Effector memory CD8-positive, alpha-beta T cell (primary cell): ENCODE measurements around the gene MYL7.

Source experiments
- ATAC-seq: fragments of 150-1000 bp; cut with Tn5 transposase; replicated peaks from 2 replicates; pipeline ENCODE4 v1.10.0; 2021; ENCODE audit warnings: mild to moderate bottlenecking, moderate library complexity
- DNase-seq, 3 experiments: peaks; one replicate each; pipeline ENCODE4 v3.0.0; 2021
- H3K27ac Mint-ChIP-seq, 2 donors: one replicate each; pipeline ENCODE4 v1.8.0; 2022; ENCODE audit warnings: mild to moderate bottlenecking in 2 of 2, mixed read lengths in 2 of 2, moderate library complexity in 2 of 2
- H3K27me3 Mint-ChIP-seq, 2 donors: one replicate each; pipeline ENCODE4 v1.8.0; 2022; ENCODE audit warnings: mixed read lengths in 2 of 2
- H3K36me3 Mint-ChIP-seq: one replicate; pipeline ENCODE4 v1.8.0; 2022; ENCODE audit warnings: mild to moderate bottlenecking, moderate library complexity, mixed read lengths; ENCODE audit not compliant: insufficient read depth
- H3K4me1 Mint-ChIP-seq, 2 donors: one replicate each; pipeline ENCODE4 v1.8.0; 2022; ENCODE audit warnings: low read depth in 2 of 2, mixed read lengths in 2 of 2
- H3K4me3 Mint-ChIP-seq, 2 donors: one replicate each; pipeline ENCODE4 v1.8.0; 2022; ENCODE audit warnings: mild to moderate bottlenecking in 2 of 2, mixed read lengths in 2 of 2, moderate library complexity in 2 of 2
- H3K9me3 Mint-ChIP-seq, 2 donors: one replicate each; pipeline ENCODE4 v1.8.0; 2022; ENCODE audit warnings: mixed read lengths in 2 of 2

Gene MYL7

DNA sequence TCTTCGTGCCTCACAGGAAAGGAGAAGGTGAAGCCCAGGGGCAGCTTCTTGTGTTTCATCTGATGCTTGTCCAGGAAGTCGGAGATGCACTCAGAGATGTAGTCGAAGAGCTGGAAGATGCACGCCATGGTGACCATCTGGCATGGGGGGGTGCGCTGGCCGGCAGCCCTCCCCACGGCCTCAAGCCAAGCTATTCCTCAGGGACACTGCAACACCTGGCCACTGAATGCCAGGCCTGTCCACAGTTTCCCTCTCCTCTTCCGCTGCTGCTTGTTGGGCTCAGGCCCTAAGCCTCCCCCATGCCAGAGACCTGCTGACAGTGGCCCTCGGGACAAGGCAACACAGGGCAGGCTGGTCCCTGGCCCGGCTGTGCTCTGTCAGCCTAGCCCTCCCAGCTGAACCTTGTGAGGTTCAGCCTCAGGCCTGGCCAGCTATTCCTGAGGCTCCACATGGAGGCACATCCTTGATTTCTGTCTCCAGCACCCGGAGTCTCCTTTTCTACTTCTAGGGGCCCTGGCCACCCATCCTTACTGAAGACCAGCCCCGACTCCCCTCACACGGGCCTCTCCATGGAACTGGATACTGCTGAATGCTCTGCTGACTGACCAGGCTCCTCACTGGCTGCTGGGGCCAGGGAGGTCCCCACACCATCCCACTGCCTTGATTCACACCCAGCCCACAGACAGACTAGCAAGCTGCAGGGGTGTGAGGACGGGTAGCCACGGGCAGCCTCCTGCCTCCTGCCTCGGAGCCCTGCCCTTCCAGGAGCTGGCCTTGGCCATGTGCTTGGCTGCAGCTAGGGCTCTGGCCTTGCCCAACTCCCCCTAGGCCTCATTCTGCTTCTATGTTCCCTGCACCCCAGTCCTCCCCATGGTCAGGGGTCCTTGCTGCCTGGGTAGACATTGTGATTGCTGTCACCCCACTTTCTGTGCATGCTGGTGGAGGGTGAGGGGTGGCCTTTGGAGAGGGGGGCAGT, 10.1 kb upstream of the MYL7 start:
- DNase-seq (no peak), ATAC-seq (no peak)
- no peaks in the 10 kb centered on the region for H3K36me3 Mint-ChIP-seq
- H3K4me3 Mint-ChIP-seq = no peak overlapping the region
- no peaks in the 10 kb centered on the region for H3K9me3 Mint-ChIP-seq
- peaks cover 0 to 5% of the 10 kb centered on the region in 2 donors for H3K27me3 Mint-ChIP-seq
- no peak overlapping the region for H3K27ac Mint-ChIP-seq
- peaks cover 0 to 4% of the 10 kb centered on the region in 2 donors for H3K4me1 Mint-ChIP-seq

DNA sequence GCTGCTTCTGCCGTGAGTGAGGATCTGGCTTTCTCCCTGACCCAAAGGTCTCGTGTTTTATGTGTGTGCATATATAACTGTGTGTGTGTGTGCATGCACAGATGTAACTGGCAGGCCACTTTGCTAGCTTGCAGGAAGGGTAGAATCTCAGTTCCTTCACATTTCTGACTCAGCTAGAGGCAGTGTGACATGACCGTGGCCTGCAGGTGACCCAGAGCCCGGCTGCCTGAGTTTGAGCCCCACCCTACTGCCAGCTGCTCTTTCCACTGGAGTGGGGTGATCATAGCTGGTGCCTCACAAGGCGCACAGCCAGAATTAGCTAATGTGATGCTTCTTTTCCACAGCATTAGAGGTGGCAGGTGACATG, 9.3 kb upstream of the MYL7 start:
- Mint-ChIP-seq H3K9me3 (no peaks in the 10 kb centered on the region), H3K4me1 (peaks cover 0 to 5% of the 10 kb centered on the region in 2 donors), H3K36me3 (no peaks in the 10 kb centered on the region), H3K4me3 (no peak overlapping the region), H3K27me3 (peaks cover under 1 to 5% of the 10 kb centered on the region in 2 donors), H3K27ac (no peak overlapping the region)
- DNase-seq = no peak
- ATAC-seq = no peak

DNA sequence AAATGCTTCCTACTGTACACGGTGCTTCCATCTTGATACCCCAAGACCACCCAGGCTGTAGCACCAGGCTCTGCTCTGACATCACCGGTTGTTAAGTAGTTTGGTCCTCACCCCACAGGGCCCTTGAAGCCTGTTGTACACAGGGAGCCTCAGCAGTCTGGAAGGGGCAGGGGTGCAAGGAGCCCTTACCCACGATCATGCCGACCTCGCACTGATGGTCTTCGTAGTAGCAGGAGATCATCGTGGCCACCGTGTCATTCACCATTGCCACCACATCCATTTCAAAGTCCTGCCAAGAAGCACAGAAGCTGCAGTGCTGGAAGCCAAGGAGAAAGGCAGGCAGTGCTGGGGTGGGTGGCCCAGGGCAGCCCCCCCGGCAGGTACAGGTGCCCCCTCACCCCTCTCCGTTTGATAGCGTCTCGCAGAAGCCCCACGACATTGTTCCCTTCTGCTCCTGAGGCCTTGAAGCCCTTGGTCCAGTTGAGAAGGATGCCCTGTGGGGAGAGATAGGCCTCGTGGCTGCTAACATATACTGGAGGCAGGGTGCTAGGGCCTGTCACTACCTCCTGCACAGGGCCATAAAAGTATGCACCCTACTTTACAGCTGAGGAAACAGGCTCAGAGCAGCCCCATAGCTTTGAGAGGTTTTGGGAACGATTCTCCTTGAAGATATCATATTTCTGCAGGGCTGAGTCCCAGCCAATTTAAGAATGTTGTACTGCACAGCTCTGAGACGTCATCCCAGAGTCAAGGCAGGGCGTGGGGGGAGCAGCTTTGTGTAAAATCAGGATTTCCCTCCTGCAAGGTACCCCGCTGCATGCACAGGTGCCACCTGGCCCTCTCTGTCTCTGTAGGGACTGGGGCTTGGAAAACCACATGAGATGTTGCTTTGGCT, 8.7 kb upstream of the MYL7 start:
- Mint-ChIP-seq H3K36me3 (no peaks in the 10 kb centered on the region), H3K4me1 (peaks cover 0 to 10% of the 10 kb centered on the region in 2 donors), H3K27ac (no peak overlapping the region), H3K9me3 (no peaks in the 10 kb centered on the region), H3K27me3 (peaks cover 5 to 6% of the 10 kb centered on the region in 2 donors), H3K4me3 (no peak overlapping the region)
- ATAC-seq (no peak), DNase-seq (no peak)

DNA sequence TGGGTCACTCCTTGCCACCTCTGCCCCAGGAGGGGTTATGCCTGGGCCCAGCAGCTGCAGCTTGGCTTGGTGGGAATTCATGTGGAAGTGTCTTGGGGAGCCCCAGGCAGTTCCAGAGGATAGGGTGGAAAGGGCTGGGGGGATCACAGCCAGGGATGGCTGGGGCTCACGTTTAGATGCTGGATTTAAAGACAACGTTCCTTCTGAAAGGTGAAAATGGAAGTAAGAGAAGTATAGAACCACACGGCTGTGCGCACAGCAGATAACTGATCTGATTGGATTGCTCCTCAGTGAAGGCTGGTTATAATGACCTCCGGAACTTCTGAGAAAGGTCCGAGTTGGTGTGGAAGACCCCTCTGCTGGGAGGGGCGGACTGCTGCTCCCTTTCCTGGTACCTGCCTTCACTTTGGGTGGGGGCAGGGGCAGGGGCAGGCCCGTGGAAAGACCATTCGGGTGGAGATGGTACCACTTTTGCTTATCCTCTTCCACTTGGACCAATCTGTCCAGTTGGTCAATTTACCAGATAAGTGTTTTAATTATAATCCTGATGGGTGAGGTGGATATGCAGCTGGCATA, 7.9 kb upstream of the MYL7 start:
- Mint-ChIP-seq H3K27ac (no peak overlapping the region), H3K4me3 (no peak overlapping the region), H3K36me3 (no peaks in the 10 kb centered on the region), H3K27me3 (peaks cover 5 to 6% of the 10 kb centered on the region in 2 donors), H3K4me1 (peaks cover 0 to 10% of the 10 kb centered on the region in 2 donors), H3K9me3 (no peaks in the 10 kb centered on the region)
- ATAC-seq (no peak), DNase-seq (no peak)

DNA sequence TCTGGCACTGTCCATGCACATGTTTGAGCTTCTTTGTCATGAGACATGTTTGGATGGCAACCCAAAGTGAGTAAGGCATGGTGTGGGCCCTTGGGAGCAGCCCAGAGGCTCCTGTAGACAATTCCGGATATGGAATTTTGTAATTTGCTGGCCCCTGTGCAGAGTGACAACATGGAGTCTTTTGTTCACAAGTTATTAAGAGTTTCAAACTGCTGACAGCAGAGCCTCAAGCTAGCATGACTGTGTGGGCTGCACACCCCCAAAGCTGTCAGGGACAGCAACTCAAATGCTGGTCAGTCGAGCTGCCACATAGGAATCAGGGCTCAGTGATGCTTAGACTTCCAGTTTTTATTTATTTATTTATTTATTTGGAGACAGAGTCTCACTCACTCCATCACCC, 7.0 kb upstream of the MYL7 start:
- Mint-ChIP-seq H3K4me3 (no peak overlapping the region), H3K27me3 (peaks cover 5 to 6% of the 10 kb centered on the region in 2 donors), H3K9me3 (no peaks in the 10 kb centered on the region), H3K4me1 (peaks cover 0 to 10% of the 10 kb centered on the region in 2 donors), H3K36me3 (no peaks in the 10 kb centered on the region), H3K27ac (no peak overlapping the region)
- DNase-seq = no peak
- no peak for ATAC-seq

DNA sequence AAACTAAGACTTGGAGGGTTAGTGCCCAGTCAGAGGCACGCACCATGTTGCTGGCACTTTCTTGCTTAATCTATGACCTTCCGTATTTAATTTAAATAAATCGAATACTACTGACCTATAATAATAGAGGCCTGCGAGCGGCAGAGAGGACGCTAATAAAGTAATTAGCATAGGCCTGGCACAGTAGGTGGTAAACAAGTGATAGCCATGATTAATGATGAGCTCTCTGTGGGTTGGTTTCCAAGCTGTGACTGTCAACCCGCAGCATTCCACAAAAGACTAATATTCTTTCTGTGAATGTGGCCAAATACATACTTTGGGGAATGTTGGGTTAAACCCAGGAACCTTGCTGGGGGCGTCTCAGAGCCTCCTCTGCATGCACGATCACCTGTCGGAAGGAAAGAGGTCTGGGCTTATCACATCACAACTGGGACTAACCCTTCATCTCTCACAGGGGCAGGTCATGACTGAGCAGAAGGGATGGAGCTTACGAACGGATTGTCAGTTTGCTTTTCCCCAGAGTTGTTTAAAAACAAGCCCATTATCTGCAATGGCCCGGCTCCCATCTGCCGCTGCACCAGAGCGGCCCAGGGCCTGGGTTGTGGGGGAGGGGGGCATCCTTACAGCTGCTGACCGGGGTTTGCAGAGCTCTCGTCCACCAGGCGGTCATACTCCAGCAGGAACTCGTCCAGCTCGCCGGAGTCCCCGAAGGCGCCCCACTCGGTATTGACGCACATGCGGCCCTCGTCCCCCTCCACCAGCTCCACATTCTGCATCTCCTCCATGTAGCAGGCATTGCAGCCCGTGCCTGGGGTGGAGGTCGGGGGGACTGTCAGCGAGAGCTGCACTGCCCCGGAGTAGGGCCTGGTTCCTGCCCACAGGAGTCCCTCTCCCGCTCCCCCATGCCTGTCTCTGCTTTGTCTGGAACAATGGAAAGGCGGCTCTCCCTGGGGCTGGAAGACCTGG, 6.2 kb upstream of the MYL7 start:
- Mint-ChIP-seq H3K27ac (no peak overlapping the region), H3K9me3 (no peaks in the 10 kb centered on the region), H3K4me3 (peak overlapping the region in 1 of 2 donors; percentile 59), H3K27me3 (peaks cover 5 to 6% of the 10 kb centered on the region in 2 donors), H3K36me3 (no peaks in the 10 kb centered on the region), H3K4me1 (peaks cover 0 to 10% of the 10 kb centered on the region in 2 donors)
- DNase-seq = no peak
- ATAC-seq = no peak

DNA sequence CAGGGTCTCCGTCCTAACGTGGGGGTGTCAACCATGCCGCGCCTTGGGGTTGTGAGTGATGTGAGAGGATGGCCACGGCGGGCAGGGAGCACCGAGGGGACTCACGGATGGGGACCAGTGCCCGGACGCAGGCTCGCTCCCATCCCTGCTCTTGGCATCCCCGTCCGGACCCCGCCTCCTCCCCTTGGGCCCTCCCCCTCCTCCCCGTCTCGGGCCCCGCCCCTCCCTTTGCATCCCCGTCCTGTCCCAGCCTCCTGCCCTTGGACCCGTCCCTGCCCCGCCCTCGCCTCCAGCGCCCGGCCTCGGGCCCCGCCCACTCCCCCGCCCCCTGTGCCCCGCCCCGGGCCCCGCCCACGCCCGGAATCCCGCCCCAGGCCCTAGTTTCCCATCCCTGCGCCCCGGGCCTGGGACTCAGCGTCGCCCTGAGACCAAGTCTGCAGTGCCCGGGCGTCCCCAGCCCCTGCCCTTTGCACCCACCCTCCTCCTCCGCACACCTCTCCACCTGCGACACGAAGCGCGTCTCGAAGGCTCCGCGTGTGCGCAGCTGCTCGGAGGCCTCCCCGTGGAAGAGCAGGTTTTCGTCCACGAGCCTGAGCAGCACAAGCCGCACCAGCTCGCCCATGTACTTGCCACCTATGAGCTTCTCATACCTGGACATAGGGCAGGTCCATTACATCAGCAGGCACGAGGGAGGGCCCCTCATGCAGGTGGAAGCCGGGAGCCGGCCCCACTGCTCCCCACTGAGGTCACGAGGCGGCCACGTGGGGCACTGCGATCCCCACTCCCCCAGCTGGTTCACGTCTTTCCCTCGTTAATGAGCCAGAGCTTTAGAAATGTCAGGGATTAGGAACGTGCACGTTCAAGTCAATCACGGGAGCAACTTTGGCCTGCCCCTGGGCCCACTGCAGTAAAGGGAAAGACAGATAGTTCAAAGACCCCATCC, 5.1 kb upstream of the MYL7 start:
- peaks cover 0 to 10% of the 10 kb centered on the region in 2 donors for H3K4me1 Mint-ChIP-seq
- no peaks in the 10 kb centered on the region for H3K9me3 Mint-ChIP-seq
- peak overlapping the region in 1 of 2 donors; percentile 76 for H3K27ac Mint-ChIP-seq
- H3K27me3 Mint-ChIP-seq = peaks cover 6 to 10% of the 10 kb centered on the region in 2 donors
- ATAC-seq (peak; percentile 66), DNase-seq (peak in 2 of 3 experiments; percentile 20 to 21)
- no peaks in the 10 kb centered on the region for H3K36me3 Mint-ChIP-seq
- peak overlapping the region; percentile 45 to 75 for H3K4me3 Mint-ChIP-seq

DNA sequence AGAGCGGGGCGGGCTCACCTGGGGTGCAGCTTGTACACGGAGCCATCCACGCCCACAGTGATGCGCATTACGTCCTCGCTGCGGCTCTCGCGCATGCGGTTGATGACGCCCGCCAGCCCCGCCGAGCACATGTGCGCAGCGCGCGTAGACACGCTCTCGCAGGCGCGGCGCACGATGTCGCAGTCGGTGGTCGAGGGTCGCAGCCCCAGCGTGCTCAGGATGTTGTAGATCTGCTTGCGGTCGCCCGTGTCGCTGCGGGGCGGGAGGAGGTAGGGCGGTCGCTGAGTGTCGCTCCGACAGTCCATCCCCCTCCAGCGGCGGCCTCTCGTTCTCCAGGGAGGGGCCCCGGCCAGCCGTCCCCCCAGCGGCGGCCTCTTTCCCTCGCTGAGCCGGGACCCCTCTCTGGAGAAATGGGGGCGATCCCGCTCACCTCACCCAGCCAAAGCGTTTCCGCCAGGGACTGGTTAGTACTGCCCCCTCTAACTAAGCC, 4.4 kb upstream of the MYL7 start:
- DNase-seq (peak; percentile 8 to 49 (median 47)), ATAC-seq (peak; percentile 82)
- H3K4me1 Mint-ChIP-seq = peaks cover 0 to 10% of the 10 kb centered on the region in 2 donors
- no peaks in the 10 kb centered on the region for H3K36me3 Mint-ChIP-seq
- peak overlapping the region; percentile 45 to 75 for H3K4me3 Mint-ChIP-seq
- H3K27me3 Mint-ChIP-seq = peaks cover 10 to 14% of the 10 kb centered on the region in 2 donors
- no peaks in the 10 kb centered on the region for H3K9me3 Mint-ChIP-seq
- peak overlapping the region in 1 of 2 donors; percentile 76 for H3K27ac Mint-ChIP-seq

DNA sequence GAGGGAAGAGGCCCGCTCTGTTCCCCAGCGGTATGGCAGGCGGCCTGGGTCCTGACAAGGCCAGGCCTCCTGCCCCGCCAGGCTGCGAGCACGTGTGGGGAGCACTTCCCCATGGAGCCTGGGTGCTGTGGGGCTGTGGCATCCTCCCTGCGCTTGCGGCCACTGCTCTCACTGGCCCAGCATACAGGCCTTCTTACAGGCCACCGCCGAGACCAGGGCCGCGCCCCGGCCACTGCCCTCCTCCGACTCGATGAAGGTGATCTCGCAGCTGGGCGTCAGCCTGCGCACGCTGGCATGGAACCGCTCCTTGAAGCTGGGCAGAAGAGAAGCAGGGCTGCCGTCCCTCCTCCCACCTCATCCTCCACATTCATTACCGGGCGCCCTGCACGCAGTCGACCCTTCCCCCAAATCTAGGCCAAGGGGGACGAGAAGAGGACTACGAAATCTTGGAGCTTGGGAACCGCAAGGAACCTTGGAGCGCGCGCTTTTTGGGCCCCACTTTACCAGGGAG, 3.9 kb upstream of the MYL7 start:
- peaks cover 0 to 10% of the 10 kb centered on the region in 2 donors for H3K4me1 Mint-ChIP-seq
- no peak for DNase-seq
- H3K36me3 Mint-ChIP-seq = no peaks in the 10 kb centered on the region
- peak overlapping the region in 1 of 2 donors; percentile 76 for H3K27ac Mint-ChIP-seq
- no peaks in the 10 kb centered on the region for H3K9me3 Mint-ChIP-seq
- no peak for ATAC-seq
- peaks cover 13 to 17% of the 10 kb centered on the region in 2 donors for H3K27me3 Mint-ChIP-seq
- peak overlapping the region; percentile 45 to 75 for H3K4me3 Mint-ChIP-seq

DNA sequence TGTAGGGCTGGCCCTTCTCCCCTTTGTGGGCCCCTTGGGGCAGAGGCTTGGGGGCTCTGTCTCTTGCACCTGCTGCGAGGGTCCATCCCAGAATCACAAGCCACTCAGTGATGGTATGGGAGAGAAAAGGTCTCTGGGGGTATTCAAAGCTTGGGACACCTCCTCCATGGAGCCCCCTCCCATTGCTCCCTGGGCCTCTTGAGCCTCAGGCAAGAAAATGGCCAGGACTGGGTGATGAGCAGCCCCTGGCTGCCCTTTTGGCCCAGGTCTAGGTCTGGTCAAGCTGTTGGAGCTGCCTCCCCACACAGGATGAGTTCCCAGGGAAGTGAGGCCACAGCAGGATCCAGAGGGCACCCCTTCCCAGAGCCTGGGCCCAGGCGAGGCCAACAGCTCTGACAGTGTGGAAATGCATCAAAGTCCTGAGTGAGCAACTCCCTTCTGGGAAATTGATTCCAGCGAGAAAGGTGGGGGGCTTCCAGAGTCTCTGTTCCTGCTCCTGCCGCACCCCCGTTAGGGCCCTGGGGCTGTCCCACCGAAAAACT, 3.4 kb upstream of the MYL7 start:
- no peaks in the 10 kb centered on the region for H3K9me3 Mint-ChIP-seq
- ATAC-seq (no peak), DNase-seq (no peak)
- peaks cover 18 to 23% of the 10 kb centered on the region in 2 donors for H3K27me3 Mint-ChIP-seq
- H3K4me3 Mint-ChIP-seq = no peak overlapping the region
- peaks cover 0 to 10% of the 10 kb centered on the region in 2 donors for H3K4me1 Mint-ChIP-seq
- H3K27ac Mint-ChIP-seq = no peak overlapping the region
- H3K36me3 Mint-ChIP-seq = no peaks in the 10 kb centered on the region

DNA sequence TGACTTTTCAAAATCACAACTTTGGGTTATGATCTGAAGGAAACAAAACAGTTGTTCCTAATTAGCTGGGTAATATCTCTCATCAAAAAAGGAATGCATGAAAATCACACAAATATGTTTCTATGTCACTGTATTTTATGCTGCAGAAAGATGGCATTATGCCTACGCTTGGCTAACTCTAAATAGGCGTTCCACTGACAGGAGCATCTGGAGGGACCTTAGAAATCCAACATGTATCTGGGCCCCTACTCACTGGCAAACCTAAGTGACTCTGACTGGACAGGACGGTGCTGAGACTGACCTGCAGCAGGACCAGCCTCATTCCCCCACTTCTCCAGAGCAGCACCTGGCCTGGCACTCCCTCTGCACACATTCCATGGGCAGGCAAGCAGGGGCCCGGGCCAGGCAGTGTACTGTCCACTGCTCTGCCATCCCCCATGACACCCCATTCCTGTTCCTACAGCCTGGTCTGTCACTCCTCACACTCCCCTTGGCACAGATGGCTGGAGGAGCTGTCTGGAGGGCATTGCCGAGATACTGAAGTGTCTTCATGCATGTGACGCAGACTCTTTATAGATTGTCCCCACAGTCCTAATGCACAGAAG, 2.6 kb upstream of the MYL7 start:
- peaks cover 0 to 10% of the 10 kb centered on the region in 2 donors for H3K4me1 Mint-ChIP-seq
- no peak overlapping the region for H3K4me3 Mint-ChIP-seq
- no peak overlapping the region for H3K27ac Mint-ChIP-seq
- ATAC-seq (no peak), DNase-seq (no peak)
- peaks cover 18 to 30% of the 10 kb centered on the region in 2 donors for H3K27me3 Mint-ChIP-seq
- no peaks in the 10 kb centered on the region for H3K36me3 Mint-ChIP-seq
- H3K9me3 Mint-ChIP-seq = no peaks in the 10 kb centered on the region
